MCF 10A (cell line): ENCODE data around the gene EPHA8. TPM values are rescaled to one million over a fixed set of nuclear protein-coding genes. Genes with fewer than 3 reads are reported as not detected.

Source experiments
- BruUV-seq: library from RNA; stranded (reverse); fragments of 400-500 nt; replicated peaks from 2 replicates; lab custom pipeline; 2021; lab: Mats Ljungman, UMichigan
- CTCF ChIA-PET: fragments of 300-600 bp; sonication (Branson Sonifier 250); formaldehyde crosslinking; extraction: SDS; loops from one replicate; lab custom pipeline; 2021; ENCODE audit warnings: antibody characterized with exemption, inconsistent platforms; lab: Yijun Ruan, JAX
- POLR2A ChIA-PET: fragments of 300-600, 350-650 bp; sonication (Branson Sonifier 250); formaldehyde crosslinking; extraction: SDS; loops from one replicate; lab custom pipeline; 2020; ENCODE audit warnings: antibody characterized with exemption, inconsistent platforms; lab: Yijun Ruan, JAX
- DNase-seq: peaks from one replicate; pipeline ENCODE4 v3.0.0-alpha.2; 2018; ENCODE audit not compliant: unreplicated experiment
- H3K27ac Mint-ChIP-seq: one replicate; pipeline ENCODE4 v1.8.0; 2022; ENCODE audit warnings: mild to moderate bottlenecking, low read depth, mixed read lengths; ENCODE audit not compliant: unreplicated experiment
- H3K27me3 Mint-ChIP-seq: one replicate; pipeline ENCODE4 v1.8.0; 2022; ENCODE audit warnings: mixed read lengths; ENCODE audit not compliant: insufficient read depth, unreplicated experiment
- H3K36me3 Mint-ChIP-seq: one replicate; pipeline ENCODE4 v1.8.0; 2022; ENCODE audit warnings: mild to moderate bottlenecking, moderate library complexity, mixed read lengths; ENCODE audit not compliant: insufficient read depth, unreplicated experiment
- H3K4me1 Mint-ChIP-seq: one replicate; pipeline ENCODE4 v1.8.0; 2022; ENCODE audit warnings: mixed read lengths; ENCODE audit not compliant: insufficient read depth, unreplicated experiment
- H3K4me3 Mint-ChIP-seq: one replicate; pipeline ENCODE4 v1.8.0; 2022; ENCODE audit warnings: mild to moderate bottlenecking, moderate library complexity, mixed read lengths; ENCODE audit not compliant: unreplicated experiment
- H3K9me3 Mint-ChIP-seq: one replicate; pipeline ENCODE4 v1.8.0; 2022; ENCODE audit warnings: mixed read lengths; ENCODE audit not compliant: unreplicated experiment
- CTCF ChIP-seq: fragments of 200-600 bp; IDR thresholded peaks from one replicate; pipeline ENCODE4 v1.8.0; 2022; ENCODE audit warnings: antibody characterized with exemption, mild to moderate bottlenecking; ENCODE audit not compliant: unreplicated experiment
- intact Hi-C: fragments of 100-400 bp; cut with micrococcal nuclease; formaldehyde crosslinking; loops from 2 replicates; pipeline ENCODE4 v1.14.1; 2022
- total RNA-seq: library from RNA; stranded (reverse); gene quantifications from 2 replicates; pipeline ENCODE4 v1.2.3, GENCODE V29; 2022

EPHA8 gene
- total RNA-seq, 1 experiment from 2014 or later = not detected

GRCh38 chr1:22578732-22579361 is 15.6 kb downstream of the EPHA8 start:
- H3K27ac Mint-ChIP-seq = no peak overlapping the region
- TF ChIP-seq CTCF = no peak
- CTCF ChIA-PET = no interaction called here
- H3K9me3 Mint-ChIP-seq = peaks cover 11% of the 10 kb centered on the region
- DNase-seq = no peak
- H3K4me3 Mint-ChIP-seq = no peak overlapping the region
- no peaks in the 10 kb centered on the region for H3K4me1 Mint-ChIP-seq
- intact Hi-C loops = no loop called here
- H3K27me3 Mint-ChIP-seq = peaks cover 21% of the 10 kb centered on the region
- POLR2A ChIA-PET = no interaction called here
- no peaks in the 10 kb centered on the region for H3K36me3 Mint-ChIP-seq
- no TSS peak for BruUV-seq

GRCh38 chr1:22579541-22580155 is 16.4 kb downstream of the EPHA8 start:
- peaks cover 13% of the 10 kb centered on the region for H3K27me3 Mint-ChIP-seq
- POLR2A ChIA-PET = no interaction called here
- CTCF ChIA-PET = interaction anchor here (0.7 kb wide), 1 partner anchor 383 kb away, joined by 4 read pairs; no protein-coding TSS in a partner anchor
- H3K9me3 Mint-ChIP-seq = peaks cover 11% of the 10 kb centered on the region
- intact Hi-C loops = no loop called here
- H3K4me1 Mint-ChIP-seq = no peaks in the 10 kb centered on the region
- H3K27ac Mint-ChIP-seq = no peak overlapping the region
- H3K36me3 Mint-ChIP-seq = no peaks in the 10 kb centered on the region
- no TSS peak for BruUV-seq
- no peak for DNase-seq
- no peak overlapping the region for H3K4me3 Mint-ChIP-seq
- TF ChIP-seq CTCF = no peak

GRCh38 chr1:22582661-22583635 is 19.7 kb downstream of the EPHA8 start:
- H3K4me1 Mint-ChIP-seq = no peaks in the 10 kb centered on the region
- no peak for DNase-seq
- H3K9me3 Mint-ChIP-seq = peaks cover 2% of the 10 kb centered on the region
- no peaks in the 10 kb centered on the region for H3K36me3 Mint-ChIP-seq
- no peak overlapping the region for H3K4me3 Mint-ChIP-seq
- BruUV-seq = no TSS peak
- no peak for TF ChIP-seq CTCF
- H3K27me3 Mint-ChIP-seq = no peaks in the 10 kb centered on the region
- ChIA-PET CTCF (no interaction called here), POLR2A (no interaction called here)
- no peak overlapping the region for H3K27ac Mint-ChIP-seq
- intact Hi-C loops = no loop called here
